ENCODE measurements around the gene TTC38. TPM values are rescaled to one million over a fixed set of nuclear protein-coding genes. Genes with fewer than 3 reads are reported as not detected.

TTC38 gene
- total and polyA plus RNA-seq, 2 donors (not counting 3 experiments of a cell fraction or from before 2014, with no cell fraction given): 31.6 to 39.7 TPM

GRCh38 chr22:46319319-46319718 lies 51.5 kb downstream of the TTC38 start:
- Histone ChIP-seq H4K20me1 (replicated peaks; ENCODE audit: control insufficient read depth, extremely low read depth, insufficient read depth, low read length) (no peaks in the 10 kb centered on the region), H3K4me3 (replicated peaks in 1 of 3; ENCODE audit: insufficient read depth in 1 of 3, low read depth in 1 of 3, low read length in 3 of 3) (no peak overlapping the region), H3K9me1 (replicated peaks; ENCODE audit: control insufficient read depth, extremely low read depth, insufficient read depth, low read length) (no peaks in the 10 kb centered on the region), H3K4me2 (ENCODE audit: insufficient read depth, low read length) (no peak overlapping the region), H3K36me3 (ENCODE audit: control insufficient read depth in 2 of 2, extremely low read depth in 1 of 2, insufficient read depth in 2 of 2, low read length in 2 of 2) (peaks cover 4 to 15% of the 10 kb centered on the region in 2 experiments), H2AFZ (ENCODE audit: low read depth, low read length) (no peak overlapping the region), H3K79me2 (ENCODE audit: control insufficient read depth, insufficient read depth, low read length) (peaks cover 34% of the 10 kb centered on the region), H3K9me3 (replicated peaks; ENCODE audit: control insufficient read depth, insufficient read depth, low read length) (no peaks in the 10 kb centered on the region), H3K9ac (replicated peaks; ENCODE audit: extremely low read depth, insufficient read depth, low read length) (no peak overlapping the region), H3K27ac (ENCODE audit: insufficient read depth, low read depth, low read length) (no peak overlapping the region), H3K4me1 (ENCODE audit: control insufficient read depth, extremely low read depth, insufficient read depth, low read length) (no peaks in the 10 kb centered on the region), H3K27me3 (ENCODE audit: control insufficient read depth in 2 of 2, insufficient read depth in 2 of 2, low read length in 2 of 2) (no peaks in the 10 kb centered on the region)
- TF ChIP-seq MAX (IDR thresholded peaks at IDR 0.05; ENCODE audit: insufficient read depth, insufficient read length) (no peak), CTCF (IDR thresholded peaks at IDR 0.05; ENCODE audit: extremely low read depth in 1 of 2, insufficient read depth in 1 of 2, low read depth in 1 of 2, low read length in 2 of 2) (no peak), JUN (IDR thresholded peaks at IDR 0.05; ENCODE audit: borderline replicate concordance, insufficient read depth, insufficient read length, low read depth) (no peak), GATA2 (IDR thresholded peaks at IDR 0.05; ENCODE audit: insufficient read depth, insufficient read length, low read depth, low read length) (no peak), FOS (IDR thresholded peaks at IDR 0.05; ENCODE audit: borderline replicate concordance, insufficient read depth, low read length) (no peak), EZH2 (IDR thresholded peaks at IDR 0.05; ENCODE audit: borderline replicate concordance, low read depth, low read length, severe bottlenecking) (no peak), POLR2A (IDR thresholded peaks at IDR 0.05; ENCODE audit: low read depth, low read length) (no peak), MYC (IDR thresholded peaks at IDR 0.05; ENCODE audit: low read depth, low read length) (no peak), POLR2AphosphoS5 (IDR thresholded peaks at IDR 0.05; ENCODE audit: insufficient read depth, low read depth, low read length) (no peak)
- no peak for FAIRE-seq
- CTCF ChIA-PET: interaction anchor here (1.2 to 2.9 kb wide), 3 partner anchors 9 to 197 kb away, joined by 3 to 12 read pairs (median 4); no protein-coding TSS in a partner anchor
- no TSS peak for BruUV-seq (replicated peaks)
- DNase-seq (ENCODE audit: low read depth, low spot score): no peak
- intact Hi-C loops (cut with micrococcal nuclease): no loop called here
- POLR2A ChIA-PET: no interaction called here
- dilution Hi-C loops (cut with MboI; ENCODE audit: extremely low pct_ligation_motif_present, low sequenced_read_pairs): no loop called here

Data from endothelial cell of umbilical vein (primary cell).